Mammary epithelial cell (primary cell): ENCODE measurements around the gene PPFIBP1.

ENCODE experiments used
- CTCF ChIP-seq, 2 donors: IDR thresholded peaks in 1 of 2; conservative IDR thresholded peaks in 1 of 2; 2 replicates each; pipeline ENCODE4 v1.5.1; 2011 to 2012; ENCODE audit warnings: inconsistent platforms in 2 of 2, low read length in 2 of 2, mild to moderate bottlenecking in 2 of 2, control low read depth in 1 of 2, low read depth in 1 of 2; ENCODE audit not compliant: insufficient read depth in 1 of 2; ENCODE audit errors: extremely low read depth in 1 of 2
- EZH2 ChIP-seq: IDR thresholded peaks from 2 replicates; pipeline ENCODE4 v1.6.1; 2012; ENCODE audit warnings: low read length, inconsistent platforms, borderline replicate concordance

GRCh38 chr12:27531896-27532295 lies 7.9 kb downstream of the PPFIBP1 start:
- TF ChIP-seq CTCF (conservative IDR thresholded peaks at IDR 0.05 in 1 of 2, IDR thresholded peaks at IDR 0.05 in 1 of 2; ENCODE audit: extremely low read depth in 1 of 2, insufficient read depth in 1 of 2, low read depth in 1 of 2, low read length in 2 of 2) (no peak), EZH2 (no peak)
